IPS-18c (cell line): ENCODE data around the gene GOLGA5.

ENCODE experiments used
- H3K4me3 ChIP-seq: 2 replicates; pipeline ENCODE4 v1.7.0; 2013; ENCODE audit warnings: low read depth, mild to moderate bottlenecking, low read length, moderate library complexity; ENCODE audit not compliant: insufficient read depth
- H3K9me3 ChIP-seq: one replicate; pipeline ENCODE4 v1.6.1; 2013; ENCODE audit warnings: mild to moderate bottlenecking, low read length, moderate library complexity; ENCODE audit not compliant: control insufficient read depth, insufficient read depth

GOLGA5 gene

GRCh38 chr14:92860049-92860840, 66.1 kb downstream of the GOLGA5 start:
- H3K4me3 ChIP-seq: no peak overlapping the region
- no peaks in the 10 kb centered on the region for H3K9me3 ChIP-seq

GRCh38 chr14:92861856-92862745, 68.0 kb downstream of the GOLGA5 start:
- Histone ChIP-seq H3K9me3 (no peaks in the 10 kb centered on the region), H3K4me3 (no peak overlapping the region)

- Histone ChIP-seq H3K9me3 (no peaks in the 10 kb centered on the region), H3K4me3 (no peak overlapping the region)
Observed at GRCh38 chr14:92863286-92864080, 69.4 kb downstream of the GOLGA5 start.

GRCh38 chr14:92865674-92866073, 71.6 kb downstream of the GOLGA5 start:
- no peak overlapping the region for H3K4me3 ChIP-seq
- no peaks in the 10 kb centered on the region for H3K9me3 ChIP-seq

GRCh38 chr14:92866181-92866752, 72.2 kb downstream of the GOLGA5 start:
- no peak overlapping the region for H3K4me3 ChIP-seq
- H3K9me3 ChIP-seq: no peaks in the 10 kb centered on the region

- Histone ChIP-seq H3K9me3 (no peaks in the 10 kb centered on the region), H3K4me3 (no peak overlapping the region)
Observed at GRCh38 chr14:92866901-92867865, 73.1 kb downstream of the GOLGA5 start.

- Histone ChIP-seq H3K9me3 (no peaks in the 10 kb centered on the region), H3K4me3 (no peak overlapping the region)
Observed at GRCh38 chr14:92874962-92875661, 81.0 kb downstream of the GOLGA5 start.

- H3K4me3 ChIP-seq: no peak overlapping the region
- no peaks in the 10 kb centered on the region for H3K9me3 ChIP-seq
Observed at GRCh38 chr14:92877757-92878431, 83.8 kb downstream of the GOLGA5 start.

- no peak overlapping the region for H3K4me3 ChIP-seq
Observed at GRCh38 chr14:92880351-92880750, 86.2 kb downstream of the GOLGA5 start.

GRCh38 chr14:92880851-92881250, 86.7 kb downstream of the GOLGA5 start:
- Histone ChIP-seq H3K4me3 (no peak overlapping the region), H3K9me3 (no peaks in the 10 kb centered on the region)

More at GRCh38 chr14:92880351-92880750, 86.2 kb downstream of the GOLGA5 start:
- H3K9me3 ChIP-seq: no peaks in the 10 kb centered on the region

GRCh38 chr14:92883066-92883465, 89.0 kb downstream of the GOLGA5 start:
- Histone ChIP-seq H3K9me3 (no peaks in the 10 kb centered on the region), H3K4me3 (no peak overlapping the region)

- H3K4me3 ChIP-seq: no peak overlapping the region
- H3K9me3 ChIP-seq: no peaks in the 10 kb centered on the region
Observed at GRCh38 chr14:92884410-92884809, 90.3 kb downstream of the GOLGA5 start.

GRCh38 chr14:92885279-92886061, 91.4 kb downstream of the GOLGA5 start:
- Histone ChIP-seq H3K9me3 (no peaks in the 10 kb centered on the region), H3K4me3 (no peak overlapping the region)

GRCh38 chr14:92886337-92886736, 92.2 kb downstream of the GOLGA5 start:
- H3K9me3 ChIP-seq: no peaks in the 10 kb centered on the region
- H3K4me3 ChIP-seq: no peak overlapping the region
